Measurements from ENCODE around the gene COL24A1.

The COL24A1 gene

GRCh38 chr1:85746777-85747176 is 409.8 kb downstream of the COL24A1 start:
- Histone ChIP-seq H3K9me3 (ENCODE audit: insufficient read depth, low read depth, low read length) (no peaks in the 10 kb centered on the region), H2BK5ac (ENCODE audit: low read depth, low read length, poor library complexity) (no peak overlapping the region), H2BK12ac (ENCODE audit: low read length) (no peak overlapping the region), H3K9ac (ENCODE audit: low read length) (no peak overlapping the region), H3K4ac (ENCODE audit: low read depth, low read length) (no peak overlapping the region), H3K27me3 (ENCODE audit: insufficient read depth, low read length) (no peaks in the 10 kb centered on the region), H2AK5ac (ENCODE audit: low read length) (no peak overlapping the region), H2BK120ac (ENCODE audit: insufficient read depth, low read length, poor library complexity) (no peak overlapping the region), H3K4me2 (ENCODE audit: low read length) (no peak overlapping the region), H3K18ac (ENCODE audit: low read length) (no peak overlapping the region), H3K79me2 (ENCODE audit: control insufficient read depth, insufficient read depth, low read length, poor library complexity) (no peaks in the 10 kb centered on the region), H4K8ac (ENCODE audit: low read depth, low read length) (no peak overlapping the region), H3K4me3 (ENCODE audit: low read depth, low read length) (no peak overlapping the region), H3K4me1 (ENCODE audit: control insufficient read depth in 1 of 2, insufficient read depth in 2 of 2, low read length in 2 of 2) (no peaks in the 10 kb centered on the region), H3K14ac (ENCODE audit: low read length) (no peak overlapping the region), H4K91ac (ENCODE audit: low read depth, low read length) (no peak overlapping the region), H3K36me3 (ENCODE audit: control insufficient read depth in 1 of 2, insufficient read depth in 2 of 2, low read length in 2 of 2) (no peaks in the 10 kb centered on the region), H2AFZ (ENCODE audit: insufficient read depth, low read length, poor library complexity) (no peak overlapping the region), H3K79me1 (ENCODE audit: low read length) (no peaks in the 10 kb centered on the region), H3K27ac (ENCODE audit: low read depth, low read length) (no peak overlapping the region), H4K12ac (ENCODE audit: low read depth, low read length) (no peak overlapping the region), H3K23ac (ENCODE audit: low read length) (no peak overlapping the region)
- DNase-seq, result no peak
- no CpG with 5 or more reads among the region's 3 CpGs for WGBS (ENCODE audit: extremely low coverage, insufficient coverage, insufficient read length)

GRCh38 chr1:85743814-85744213 is 412.8 kb downstream of the COL24A1 start:
- no peak overlapping the region for H4K12ac ChIP-seq (ENCODE audit: low read depth, low read length)
- no peak overlapping the region for H3K4me3 ChIP-seq (ENCODE audit: low read depth, low read length)
- no CpG with 5 or more reads among the region's 3 CpGs for WGBS (ENCODE audit: extremely low coverage, insufficient coverage, insufficient read length)
- no peak overlapping the region for H3K4me2 ChIP-seq (ENCODE audit: low read length)
- H3K79me1 ChIP-seq (ENCODE audit: low read length), result no peaks in the 10 kb centered on the region
- H3K36me3 ChIP-seq (ENCODE audit: control insufficient read depth in 1 of 2, insufficient read depth in 2 of 2, low read length in 2 of 2), result no peaks in the 10 kb centered on the region
- no peaks in the 10 kb centered on the region for H3K9me3 ChIP-seq (ENCODE audit: insufficient read depth, low read depth, low read length)
- H3K4ac ChIP-seq (ENCODE audit: low read depth, low read length), result no peak overlapping the region
- H3K23ac ChIP-seq (ENCODE audit: low read length), result no peak overlapping the region
- H3K4me1 ChIP-seq (ENCODE audit: control insufficient read depth in 1 of 2, insufficient read depth in 2 of 2, low read length in 2 of 2), result no peaks in the 10 kb centered on the region
- H2BK5ac ChIP-seq (ENCODE audit: low read depth, low read length, poor library complexity), result no peak overlapping the region
- no peak overlapping the region for H2BK12ac ChIP-seq (ENCODE audit: low read length)
- no peak for DNase-seq
- H3K27me3 ChIP-seq (ENCODE audit: insufficient read depth, low read length), result no peaks in the 10 kb centered on the region
- no peak overlapping the region for H3K14ac ChIP-seq (ENCODE audit: low read length)
- H3K27ac ChIP-seq (ENCODE audit: low read depth, low read length), result no peak overlapping the region
- no peak overlapping the region for H2AFZ ChIP-seq (ENCODE audit: insufficient read depth, low read length, poor library complexity)
- H2BK120ac ChIP-seq (ENCODE audit: insufficient read depth, low read length, poor library complexity), result no peak overlapping the region
- H4K91ac ChIP-seq (ENCODE audit: low read depth, low read length), result no peak overlapping the region
- H2AK5ac ChIP-seq (ENCODE audit: low read length), result no peak overlapping the region
- no peak overlapping the region for H3K18ac ChIP-seq (ENCODE audit: low read length)
- no peak overlapping the region for H4K8ac ChIP-seq (ENCODE audit: low read depth, low read length)
- H3K79me2 ChIP-seq (ENCODE audit: control insufficient read depth, insufficient read depth, low read length, poor library complexity), result no peaks in the 10 kb centered on the region
- H3K9ac ChIP-seq (ENCODE audit: low read length), result no peak overlapping the region

- no CpG with 5 or more reads among the region's 1 CpG for WGBS (ENCODE audit: extremely low coverage, insufficient coverage, insufficient read length)
- no peak for DNase-seq
- no peak overlapping the region for H2BK120ac ChIP-seq (ENCODE audit: insufficient read depth, low read length, poor library complexity)
- H3K4me2 ChIP-seq (ENCODE audit: low read length), result no peak overlapping the region
- H3K4me3 ChIP-seq (ENCODE audit: low read depth, low read length), result no peak overlapping the region
- H2AFZ ChIP-seq (ENCODE audit: insufficient read depth, low read length, poor library complexity), result no peak overlapping the region
- H4K8ac ChIP-seq (ENCODE audit: low read depth, low read length), result no peak overlapping the region
- H2AK5ac ChIP-seq (ENCODE audit: low read length), result no peak overlapping the region
- H2BK12ac ChIP-seq (ENCODE audit: low read length), result no peak overlapping the region
- H4K91ac ChIP-seq (ENCODE audit: low read depth, low read length), result no peak overlapping the region
- no peak overlapping the region for H3K14ac ChIP-seq (ENCODE audit: low read length)
- no peak overlapping the region for H2BK5ac ChIP-seq (ENCODE audit: low read depth, low read length, poor library complexity)
- no peak overlapping the region for H3K27ac ChIP-seq (ENCODE audit: low read depth, low read length)
- no peak overlapping the region for H3K9ac ChIP-seq (ENCODE audit: low read length)
- no peaks in the 10 kb centered on the region for H3K9me3 ChIP-seq (ENCODE audit: insufficient read depth, low read depth, low read length)
- H3K4ac ChIP-seq (ENCODE audit: low read depth, low read length), result no peak overlapping the region
- no peak overlapping the region for H3K18ac ChIP-seq (ENCODE audit: low read length)
- H3K79me1 ChIP-seq (ENCODE audit: low read length), result no peaks in the 10 kb centered on the region
- H3K4me1 ChIP-seq (ENCODE audit: control insufficient read depth in 1 of 2, insufficient read depth in 2 of 2, low read length in 2 of 2), result no peaks in the 10 kb centered on the region
- H4K12ac ChIP-seq (ENCODE audit: low read depth, low read length), result no peak overlapping the region
- no peaks in the 10 kb centered on the region for H3K36me3 ChIP-seq (ENCODE audit: control insufficient read depth in 1 of 2, insufficient read depth in 2 of 2, low read length in 2 of 2)
- H3K27me3 ChIP-seq (ENCODE audit: insufficient read depth, low read length), result no peaks in the 10 kb centered on the region
- H3K23ac ChIP-seq (ENCODE audit: low read length), result no peak overlapping the region
- no peaks in the 10 kb centered on the region for H3K79me2 ChIP-seq (ENCODE audit: control insufficient read depth, insufficient read depth, low read length, poor library complexity)
Measured at GRCh38 chr1:85734931-85735330, 421.6 kb downstream of the COL24A1 start.

- DNase-seq, result no peak
- Histone ChIP-seq H2AK5ac (ENCODE audit: low read length) (no peak overlapping the region), H2BK5ac (ENCODE audit: low read depth, low read length, poor library complexity) (no peak overlapping the region), H3K27me3 (ENCODE audit: insufficient read depth, low read length) (peaks cover under 1% of the 10 kb centered on the region), H3K79me1 (ENCODE audit: low read length) (no peaks in the 10 kb centered on the region), H3K27ac (ENCODE audit: low read depth, low read length) (no peak overlapping the region), H3K4me3 (ENCODE audit: low read depth, low read length) (no peak overlapping the region), H4K12ac (ENCODE audit: low read depth, low read length) (no peak overlapping the region), H3K9me3 (ENCODE audit: insufficient read depth, low read depth, low read length) (no peaks in the 10 kb centered on the region), H3K23ac (ENCODE audit: low read length) (no peak overlapping the region), H3K4me2 (ENCODE audit: low read length) (no peak overlapping the region), H3K18ac (ENCODE audit: low read length) (no peak overlapping the region), H3K9ac (ENCODE audit: low read length) (no peak overlapping the region), H2BK120ac (ENCODE audit: insufficient read depth, low read length, poor library complexity) (no peak overlapping the region), H3K4ac (ENCODE audit: low read depth, low read length) (no peak overlapping the region), H4K91ac (ENCODE audit: low read depth, low read length) (no peak overlapping the region), H3K36me3 (ENCODE audit: control insufficient read depth in 1 of 2, insufficient read depth in 2 of 2, low read length in 2 of 2) (no peaks in the 10 kb centered on the region), H3K4me1 (ENCODE audit: control insufficient read depth in 1 of 2, insufficient read depth in 2 of 2, low read length in 2 of 2) (no peaks in the 10 kb centered on the region), H3K79me2 (ENCODE audit: control insufficient read depth, insufficient read depth, low read length, poor library complexity) (no peaks in the 10 kb centered on the region), H2BK12ac (ENCODE audit: low read length) (no peak overlapping the region), H4K8ac (ENCODE audit: low read depth, low read length) (no peak overlapping the region), H2AFZ (ENCODE audit: insufficient read depth, low read length, poor library complexity) (no peak overlapping the region), H3K14ac (ENCODE audit: low read length) (no peak overlapping the region)
- WGBS (ENCODE audit: extremely low coverage, insufficient coverage, insufficient read length), result no CpG with 5 or more reads among the region's 7 CpGs
Measured at GRCh38 chr1:85718678-85719340, 437.8 kb downstream of the COL24A1 start.
